OCI-LY3 (cell line): ENCODE measurements around the gene CARD14.

ENCODE experiments used
- CTCF ChIP-seq: fragments of 200-600, 300-600 bp; sonication (generic); IDR thresholded peaks from 2 replicates; pipeline ENCODE4 v1.5.1; 2014; ENCODE audit warnings: antibody characterized with exemption, low read length, low read depth
- EZH2phosphoT487 ChIP-seq: fragments of 200-600 bp; shearing (Covaris generic); IDR thresholded peaks from 2 replicates; pipeline ENCODE4 v1.6.1; 2018; ENCODE audit warnings: antibody characterized with exemption, mixed run types, low read depth

GRCh38 chr17:80183581-80184422 lies 14.0 kb downstream of the CARD14 start:
- TF ChIP-seq CTCF (no peak), EZH2phosphoT487 (no peak)
